Astrocyte of the spinal cord (primary cell): ENCODE results near the gene USP25.

Experiments used
- DNase-seq: peaks from one replicate; pipeline ENCODE4 v3.0.0; 2011; ENCODE audit warnings: low read depth, low spot score
- H3K4me3 ChIP-seq: 2 replicates; pipeline ENCODE4 v1.5.1; 2011; ENCODE audit warnings: low read depth, mild to moderate bottlenecking, low read length, moderate library complexity
- in situ Hi-C: cut with HindIII; loops from 2 replicates; pipeline ENCODE4 v1.10.0; 2017; ENCODE audit warnings: low sequenced_read_pairs
- TF ChIP-seq, protein P1 (sequence below): IDR thresholded peaks from 2 replicates; pipeline ENCODE4 v1.5.1; 2012; ENCODE audit warnings: low read depth, mild to moderate bottlenecking, low read length, inconsistent platforms

USP25 gene

DNA sequence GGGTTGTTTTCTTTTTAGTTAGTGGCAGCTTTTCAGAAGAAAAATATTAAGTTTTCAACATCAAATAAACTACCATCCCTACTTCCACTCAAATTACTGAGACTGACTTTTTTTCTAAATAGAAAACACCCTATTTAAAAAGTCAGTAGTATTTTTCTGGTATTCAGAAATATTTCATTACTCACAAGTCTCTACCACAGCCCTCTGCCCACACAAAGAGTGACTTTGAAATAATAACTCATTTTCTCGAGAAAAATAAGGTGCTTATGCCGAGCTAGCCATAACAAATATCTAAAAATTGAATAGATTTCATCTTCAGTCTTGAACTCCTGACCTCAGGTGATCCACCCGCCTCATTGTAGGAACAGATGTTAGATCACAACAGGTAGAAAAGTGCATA is 41.8 kb upstream of the USP25 start:
- TF ChIP-seq, protein P1, sequence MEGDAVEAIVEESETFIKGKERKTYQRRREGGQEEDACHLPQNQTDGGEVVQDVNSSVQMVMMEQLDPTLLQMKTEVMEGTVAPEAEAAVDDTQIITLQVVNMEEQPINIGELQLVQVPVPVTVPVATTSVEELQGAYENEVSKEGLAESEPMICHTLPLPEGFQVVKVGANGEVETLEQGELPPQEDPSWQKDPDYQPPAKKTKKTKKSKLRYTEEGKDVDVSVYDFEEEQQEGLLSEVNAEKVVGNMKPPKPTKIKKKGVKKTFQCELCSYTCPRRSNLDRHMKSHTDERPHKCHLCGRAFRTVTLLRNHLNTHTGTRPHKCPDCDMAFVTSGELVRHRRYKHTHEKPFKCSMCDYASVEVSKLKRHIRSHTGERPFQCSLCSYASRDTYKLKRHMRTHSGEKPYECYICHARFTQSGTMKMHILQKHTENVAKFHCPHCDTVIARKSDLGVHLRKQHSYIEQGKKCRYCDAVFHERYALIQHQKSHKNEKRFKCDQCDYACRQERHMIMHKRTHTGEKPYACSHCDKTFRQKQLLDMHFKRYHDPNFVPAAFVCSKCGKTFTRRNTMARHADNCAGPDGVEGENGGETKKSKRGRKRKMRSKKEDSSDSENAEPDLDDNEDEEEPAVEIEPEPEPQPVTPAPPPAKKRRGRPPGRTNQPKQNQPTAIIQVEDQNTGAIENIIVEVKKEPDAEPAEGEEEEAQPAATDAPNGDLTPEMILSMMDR = no peak
- DNase-seq = no peak
- in situ Hi-C loops = no loop called here
- no peak overlapping the region for H3K4me3 ChIP-seq

DNA sequence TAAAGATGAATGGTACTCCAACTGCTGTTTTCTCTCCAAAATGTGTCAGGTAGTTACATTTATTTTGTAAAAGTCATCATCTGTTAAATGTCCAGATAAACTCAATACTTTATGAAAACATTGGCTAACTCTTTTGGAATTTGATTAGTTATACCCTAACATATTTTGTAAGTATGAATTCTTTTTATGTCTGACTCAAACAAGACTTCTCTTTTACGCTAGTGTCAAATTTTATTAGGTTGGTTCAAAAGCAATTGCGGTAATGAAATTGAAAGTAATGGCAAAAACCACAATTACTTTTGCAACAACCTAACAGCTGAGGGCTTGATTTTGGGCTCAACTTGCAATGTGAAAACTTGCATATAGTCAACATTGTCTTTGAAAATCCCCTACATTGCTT is 41.0 kb upstream of the USP25 start:
- TF ChIP-seq, protein P1 = no peak
- no peak for DNase-seq
- H3K4me3 ChIP-seq = no peak overlapping the region
- in situ Hi-C loops = no loop called here

- H3K4me3 ChIP-seq = no peak overlapping the region
- TF ChIP-seq, protein P1 = no peak
- DNase-seq = peak; percentile 62
- in situ Hi-C loops = no loop called here
These were observed 37.1 kb upstream of the USP25 start for GRCh38 chr21:15692711-15693110.

- TF ChIP-seq, protein P1 = no peak
- in situ Hi-C loops = no loop called here
- no peak overlapping the region for H3K4me3 ChIP-seq
- DNase-seq = no peak
These were observed 34.5 kb upstream of the USP25 start for GRCh38 chr21:15695241-15695640.

- in situ Hi-C loops = no loop called here
- no peak overlapping the region for H3K4me3 ChIP-seq
- TF ChIP-seq, protein P1 = no peak
- no peak for DNase-seq
These were observed 28.0 kb upstream of the USP25 start for GRCh38 chr21:15701830-15702229.

- H3K4me3 ChIP-seq = no peak overlapping the region
- in situ Hi-C loops = no loop called here
- TF ChIP-seq, protein P1 = no peak
- DNase-seq = no peak
These were observed 25.9 kb upstream of the USP25 start for GRCh38 chr21:15703932-15704331.

DNA sequence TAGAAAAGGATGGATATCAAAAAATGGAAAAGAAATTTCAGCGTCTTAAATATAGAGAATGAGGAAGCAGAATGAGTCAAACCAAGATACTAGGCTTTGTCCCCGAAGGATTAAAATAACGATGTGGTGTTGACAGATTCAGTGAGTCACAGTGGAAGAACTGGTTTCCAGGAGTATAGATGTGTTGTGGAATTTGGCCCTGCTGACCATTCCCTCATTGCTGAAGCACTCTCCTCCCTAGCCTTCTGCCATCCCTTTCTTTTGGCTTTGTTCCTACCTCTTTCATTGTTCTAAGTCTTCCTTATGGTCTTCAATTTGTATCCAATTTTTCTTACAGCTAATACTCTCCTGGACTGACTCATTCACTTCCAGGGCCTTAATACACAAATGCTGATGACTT is 23.1 kb upstream of the USP25 start:
- peak; percentile 89 for DNase-seq
- TF ChIP-seq, protein P1 = no peak
- in situ Hi-C loops = no loop called here

More for the DNA sequence above, 23.1 kb upstream of the USP25 start:
- H3K4me3 ChIP-seq = no peak overlapping the region
